Right ventricle myocardium inferior (tissue), 1 donor: Measurements from ENCODE around the gene KIF1A. TPM values are rescaled to one million over a fixed set of nuclear protein-coding genes. Genes with fewer than 3 reads are reported as not detected.

Experiments
- ATAC-seq: fragments of 200-7000 bp; cut with Tn5 transposase; one replicate; pipeline ENCODE4 v1.9.1; 2020; ENCODE audit warnings: mild to moderate bottlenecking, moderate library complexity
- DNase-seq: peaks from one replicate; pipeline ENCODE4 v3.0.0; 2021; ENCODE audit errors: missing footprints
- intact Hi-C: fragments of 100-400 bp; cut with DNase I; formaldehyde crosslinking; loops from one replicate; pipeline ENCODE4 v1.11.0; 2022
- total RNA-seq: library from RNA; stranded (reverse); fragmentation: NEBNext Ultra II Directional; extraction: Animal tissue kit (Norgen Biotek cat#: 25700); gene quantifications from one replicate; pipeline ENCODE4 v1.2.1, GENCODE V29; 2021
- donor health status: DM: no; HTN: yes; CAD: no; lungs with severe emphysema.

KIF1A gene
- total RNA-seq, 1 donor from 2014 or later: 1.5 TPM

DNA sequence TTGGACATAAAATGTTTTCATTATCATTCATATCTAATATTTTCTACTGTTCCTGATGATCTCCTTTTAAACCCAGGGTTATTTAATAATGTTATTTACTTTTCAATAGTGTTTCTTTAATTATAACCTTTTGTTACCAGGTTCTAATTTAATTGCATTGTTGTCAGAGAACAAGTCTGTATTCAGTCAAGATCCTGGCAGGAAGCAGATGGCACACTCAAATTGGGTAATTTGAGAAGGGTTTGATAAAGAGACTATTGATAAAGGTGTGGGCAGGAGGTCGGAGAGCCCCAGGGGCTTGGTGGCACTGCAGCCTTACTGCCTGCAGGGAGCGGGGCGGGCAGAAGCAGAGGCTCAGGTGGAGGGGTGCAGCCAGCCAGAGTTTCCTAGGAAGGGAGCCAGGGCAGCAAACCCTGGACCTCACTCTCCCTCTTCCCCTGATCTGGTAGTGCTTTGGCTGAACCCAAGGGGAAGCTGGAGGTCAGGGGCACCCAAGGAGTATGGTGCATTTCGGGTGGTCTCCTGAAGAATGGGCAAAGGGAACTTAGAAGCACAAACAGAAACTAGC lies 2.3 kb upstream of the KIF1A start:
- intact Hi-C loops: no loop called here
- ATAC-seq (no peak), DNase-seq (no peak)

GRCh38 chr2:240821429-240821778 lies 1.4 kb upstream of the KIF1A start:
- DNase-seq (no peak), ATAC-seq (no peak)
- intact Hi-C loops: no loop called here

- intact Hi-C loops: no loop called here
- ATAC-seq (no peak), DNase-seq (peak; percentile 47)
Observed at GRCh38 chr2:240820607-240821428, 799 bp upstream of the KIF1A start.

- DNase-seq (peak; percentile 45), ATAC-seq (no peak)
- intact Hi-C loops: no loop called here
Observed at GRCh38 chr2:240819126-240819857, 727 bp downstream of the KIF1A start.

- peak; percentile 18 for ATAC-seq
- intact Hi-C loops: no loop called here
- peak; percentile 31 for DNase-seq
Observed at GRCh38 chr2:240818293-240819125, 1.5 kb downstream of the KIF1A start.

DNA sequence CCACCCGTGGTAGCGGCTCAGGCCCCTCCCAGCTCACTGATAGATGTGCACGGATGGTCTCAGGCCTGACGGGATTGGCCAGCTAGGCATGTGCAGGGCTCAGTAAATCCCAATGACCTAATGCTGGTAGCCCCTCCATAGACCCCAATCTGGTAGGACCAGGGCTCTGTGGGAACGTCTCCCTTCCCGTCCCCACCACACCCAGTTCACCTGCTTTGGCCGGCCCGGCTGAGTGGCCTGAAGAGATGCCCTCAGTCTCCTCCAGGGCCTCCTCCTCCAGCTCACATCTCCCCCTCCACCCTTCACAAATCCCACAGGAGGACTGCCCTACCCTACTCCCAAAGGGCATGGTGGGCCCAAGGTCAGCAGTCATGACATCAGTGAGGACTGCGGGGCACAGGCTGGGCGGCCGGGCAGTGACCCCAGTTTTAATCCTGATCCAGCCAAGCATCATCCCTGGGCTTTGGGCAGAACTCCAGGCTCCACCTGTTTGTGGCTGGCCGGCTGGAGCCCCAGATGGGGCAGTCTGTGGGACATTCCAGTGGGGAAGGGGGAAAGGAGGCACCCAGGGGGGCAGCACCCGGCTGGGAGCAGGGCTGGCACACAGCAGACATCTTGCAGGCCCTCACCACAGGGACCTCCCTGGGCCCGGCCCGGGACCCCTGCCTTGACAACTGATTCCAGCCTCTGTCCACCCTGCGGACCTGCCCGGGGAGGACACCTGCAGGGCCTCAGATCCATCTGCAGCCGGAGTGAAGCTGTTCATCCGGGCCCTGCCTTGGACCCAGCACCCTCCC lies 2.3 kb downstream of the KIF1A start:
- intact Hi-C loops: no loop called here
- ATAC-seq (no peak), DNase-seq (peak; percentile 48)

DNA sequence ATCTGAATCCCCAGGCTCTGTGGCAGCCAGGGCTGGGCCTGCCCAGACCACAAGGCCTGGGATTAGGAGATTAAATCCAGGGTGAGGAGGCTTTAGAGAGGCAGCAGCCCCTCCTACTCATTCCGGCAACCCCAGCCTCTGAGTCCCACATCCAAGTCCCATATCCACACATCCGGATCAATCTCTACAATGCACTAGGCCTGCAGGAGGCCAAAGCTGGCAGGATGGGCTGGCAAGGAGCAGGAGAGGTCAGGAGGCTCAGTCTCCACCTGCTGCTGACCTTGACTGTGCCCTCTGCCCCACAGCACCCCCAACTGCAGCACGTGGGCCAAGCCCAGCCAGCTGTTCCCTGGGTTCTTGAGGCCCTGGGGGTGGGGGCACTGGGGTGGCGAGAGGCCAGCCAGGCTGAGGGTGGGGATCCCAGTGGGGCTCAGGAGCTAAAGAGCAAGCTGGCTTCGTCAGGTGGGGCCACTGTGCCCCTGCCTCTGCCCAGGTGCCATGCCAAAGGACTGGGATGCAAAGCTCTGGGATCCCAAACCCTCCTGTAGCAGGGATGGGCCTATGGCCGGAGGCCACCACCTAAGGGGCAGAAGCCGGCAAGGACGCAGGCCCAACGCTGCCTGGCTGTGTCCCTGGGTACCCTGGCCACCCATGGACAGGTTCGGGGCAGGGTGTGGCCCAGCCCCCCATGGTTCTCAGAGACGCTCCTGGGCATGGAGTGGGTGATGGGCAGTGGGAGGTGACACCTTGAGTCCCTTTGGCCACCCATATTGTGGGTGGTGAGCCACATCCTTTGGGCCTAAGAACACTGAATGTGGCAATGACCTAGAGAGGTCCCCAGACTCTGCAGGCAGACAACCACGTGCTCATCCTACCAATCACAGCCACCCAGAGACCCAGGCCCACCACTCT lies 3.2 kb downstream of the KIF1A start:
- DNase-seq (peak; percentile 26), ATAC-seq (no peak)
- intact Hi-C loops: no loop called here

GRCh38 chr2:240815761-240816583 lies 4.0 kb downstream of the KIF1A start:
- DNase-seq: peak; percentile 48
- intact Hi-C loops: no loop called here
- no peak for ATAC-seq

DNA sequence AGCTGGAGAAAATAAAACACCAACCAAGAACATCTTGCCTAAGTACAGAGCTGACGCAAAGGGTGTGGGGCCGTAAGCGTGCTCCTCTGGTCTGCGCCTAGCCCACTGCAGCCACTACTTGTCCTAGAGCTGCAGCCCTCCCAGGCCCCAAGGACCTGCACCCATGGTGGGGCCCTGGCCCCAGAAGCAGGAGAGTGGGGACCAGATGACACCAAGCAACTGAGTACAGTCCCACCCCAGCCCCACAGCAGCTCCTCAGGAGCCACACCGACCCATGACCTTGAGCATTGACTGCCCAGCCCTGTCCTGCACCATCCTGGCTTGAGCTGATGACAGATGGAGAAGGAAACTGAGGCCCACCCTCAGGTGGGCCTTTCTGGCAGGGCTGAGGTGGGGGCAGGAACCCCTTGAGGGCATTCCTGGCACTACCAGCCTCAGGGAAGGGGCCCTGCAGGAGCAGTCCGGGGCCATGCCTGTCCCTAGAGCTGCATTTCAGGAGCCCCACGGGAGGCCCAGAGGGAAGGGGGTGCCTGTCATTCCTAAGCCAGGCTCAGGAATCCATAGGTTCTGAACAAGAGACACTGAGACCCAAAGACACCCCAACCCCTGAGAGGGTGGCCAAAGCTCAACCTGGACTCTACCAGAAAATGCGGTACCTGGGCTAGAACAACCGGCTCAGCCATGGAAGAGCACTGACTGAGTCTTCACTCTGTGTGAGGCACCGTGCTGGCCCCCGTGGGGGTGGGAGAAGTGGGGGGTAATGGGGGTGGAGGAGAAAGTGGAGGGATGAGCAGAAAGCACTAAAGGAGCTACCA lies 4.9 kb downstream of the KIF1A start:
- intact Hi-C loops: no loop called here
- DNase-seq (peak; percentile 39), ATAC-seq (no peak)

DNA sequence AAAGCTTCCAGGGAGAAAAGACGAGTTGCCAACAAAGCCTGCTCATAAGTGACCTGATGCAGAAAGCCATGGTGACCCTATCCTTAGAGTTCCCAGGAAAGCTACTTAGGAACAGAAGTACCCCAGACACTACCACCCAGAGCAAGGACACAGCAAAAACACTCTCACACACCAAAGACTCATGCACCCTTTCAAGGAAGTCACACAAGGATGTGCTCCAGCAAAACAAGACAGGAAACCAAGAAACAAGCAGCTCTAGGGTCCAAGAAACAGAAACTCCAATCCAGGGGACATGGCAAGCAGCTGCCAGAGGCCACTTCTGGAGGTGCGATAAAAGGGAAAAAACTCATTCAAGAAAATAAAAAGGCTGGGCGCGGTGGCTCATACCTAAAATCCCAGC lies 5.7 kb downstream of the KIF1A start:
- ATAC-seq (no peak), DNase-seq (peak; percentile 11)
- intact Hi-C loops: no loop called here

- DNase-seq: peak; percentile 13
- no peak for ATAC-seq
- intact Hi-C loops: no loop called here
Observed at GRCh38 chr2:240813231-240813921, 6.6 kb downstream of the KIF1A start.

DNA sequence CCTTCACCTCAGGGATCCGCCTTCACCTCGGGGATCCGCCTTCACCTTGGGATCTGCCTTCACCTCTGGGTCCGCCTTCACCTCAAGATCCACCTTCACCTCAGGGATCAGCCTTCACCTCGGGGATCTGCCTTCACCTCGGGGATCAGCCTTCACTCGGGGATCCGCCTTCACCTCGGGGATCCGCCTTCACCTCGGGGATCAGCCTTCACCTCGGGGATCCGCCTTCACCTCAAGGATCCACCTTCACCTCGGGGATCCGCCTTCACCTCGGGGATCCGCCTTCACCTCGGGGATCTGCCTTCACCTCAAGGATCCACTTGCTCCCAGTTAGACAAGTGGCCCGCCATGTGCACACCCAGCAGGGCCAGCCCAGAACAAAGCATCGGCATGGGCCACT lies 7.3 kb downstream of the KIF1A start:
- intact Hi-C loops: no loop called here
- DNase-seq (peak; percentile 62), ATAC-seq (no peak)

DNA sequence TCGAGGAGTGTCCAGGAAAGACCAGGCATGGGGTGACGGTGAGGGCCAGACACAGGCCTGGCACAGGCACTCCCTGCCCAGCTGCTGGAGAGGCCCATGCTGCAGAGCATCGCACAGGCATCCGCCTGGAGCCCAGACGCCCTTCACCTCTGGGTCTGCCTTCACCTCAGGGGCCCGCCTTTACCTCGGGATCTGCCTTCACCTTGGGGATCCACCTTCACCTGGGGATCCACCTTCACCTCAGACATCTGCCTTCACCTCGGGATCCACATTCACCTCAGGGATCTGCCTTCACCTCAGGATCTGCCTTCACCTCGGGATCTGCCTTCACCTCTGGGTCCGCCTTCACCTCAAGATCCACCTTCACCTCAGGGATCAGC lies 7.7 kb downstream of the KIF1A start:
- intact Hi-C loops: no loop called here
- ATAC-seq (no peak), DNase-seq (no peak)

GRCh38 chr2:240811346-240812300 lies 8.4 kb downstream of the KIF1A start:
- DNase-seq (peak; percentile 39), ATAC-seq (no peak)
- intact Hi-C loops: no loop called here
